ENCODE measurements around the gene GATB. TPM values are rescaled to one million over a fixed set of nuclear protein-coding genes. Genes with fewer than 3 reads are reported as not detected.

The GATB gene
- total RNA-seq, 4 donors from 2014 or later: 18.7 to 34.0 (median 27.6) TPM

GRCh38 chr4:151656058-151656457, 104.7 kb downstream of the GATB start:
- DNase-seq: no peak

GRCh38 chr4:151653548-151653918, 107.3 kb downstream of the GATB start:
- Histone ChIP-seq H3K4me1 (peaks cover 30 to 41% of the 10 kb centered on the region in 2 donors), H3K9me3 (no peaks in the 10 kb centered on the region), H3K27ac (peak overlapping the region; percentile 81 to 86 (median 85)), H3K4me3 (peak overlapping the region in 1 of 4 donors; percentile 9), H3K27me3 (no peaks in the 10 kb centered on the region), H3K36me3 (peaks cover 0 to 7% of the 10 kb centered on the region in 2 donors)
- in situ Hi-C loops (cut with MboI; ENCODE audit: low sequenced_read_pairs in 4 of 4): loop anchor here in 2 of 4 donors (25.0 kb wide), 2 partner anchors 241 to 734 kb away; partner anchors contain the start of gene FHIP1A (in 1 of the 2)
- intact Hi-C loops (cut with DNase I; ENCODE audit: low total_unique reads): loop anchor here (5.0 kb wide), 1 partner anchor 291 kb away; no protein-coding TSS in a partner anchor
- TF ChIP-seq CTCF (IDR thresholded peaks at IDR 0.05 in 4 of 5, conservative IDR thresholded peaks at IDR 0.05 in 1 of 5) (no peak), POLR2A (IDR thresholded peaks at IDR 0.05) (no peak)
- DNase-seq (no peak), ATAC-seq (peak; percentile 11 to 15)

More at GRCh38 chr4:151656058-151656457, 104.7 kb downstream of the GATB start:
- in situ Hi-C loops (cut with MboI; ENCODE audit: low sequenced_read_pairs in 4 of 4): loop anchor here in 2 of 4 donors (25.0 kb wide), 2 partner anchors 244 to 731 kb away; partner anchors contain the start of gene FHIP1A (in 1 of the 2)
- Histone ChIP-seq H3K9me3 (no peaks in the 10 kb centered on the region), H3K27ac (no peak overlapping the region), H3K36me3 (peaks cover 0 to 7% of the 10 kb centered on the region in 2 donors), H3K27me3 (no peaks in the 10 kb centered on the region), H3K4me3 (no peak overlapping the region), H3K4me1 (peaks cover 54 to 66% of the 10 kb centered on the region in 2 donors)
- ATAC-seq: no peak
- intact Hi-C loops (cut with DNase I; ENCODE audit: low total_unique reads): no loop called here
- TF ChIP-seq POLR2A (IDR thresholded peaks at IDR 0.05) (no peak), CTCF (IDR thresholded peaks at IDR 0.05 in 4 of 5, conservative IDR thresholded peaks at IDR 0.05 in 1 of 5) (no peak)

- Histone ChIP-seq H3K9me3 (no peaks in the 10 kb centered on the region), H3K36me3 (peaks cover 0 to 7% of the 10 kb centered on the region in 2 donors), H3K4me3 (no peak overlapping the region), H3K27me3 (no peaks in the 10 kb centered on the region), H3K4me1 (peaks cover 26 to 37% of the 10 kb centered on the region in 2 donors), H3K27ac (peak overlapping the region; percentile 81 to 86 (median 85))
- DNase-seq: peak; percentile 63 to 64
- intact Hi-C loops (cut with DNase I; ENCODE audit: low total_unique reads): loop anchor here (5.0 kb wide), 1 partner anchor 291 kb away; no protein-coding TSS in a partner anchor
- peak; percentile 89 to 90 for ATAC-seq
- in situ Hi-C loops (cut with MboI; ENCODE audit: low sequenced_read_pairs in 4 of 4): loop anchor here in 2 of 4 donors (25.0 kb wide), 2 partner anchors 241 to 734 kb away; partner anchors contain the start of gene FHIP1A (in 1 of the 2)
- peak in 1 of 5 experiments; percentile 30 for TF ChIP-seq CTCF (IDR thresholded peaks at IDR 0.05 in 4 of 5, conservative IDR thresholded peaks at IDR 0.05 in 1 of 5)
- no peak for TF ChIP-seq POLR2A (IDR thresholded peaks at IDR 0.05)
Observed at GRCh38 chr4:151652841-151653547, 107.8 kb downstream of the GATB start.

- Histone ChIP-seq H3K27ac (peak overlapping the region; percentile 81 to 86 (median 85)), H3K9me3 (no peaks in the 10 kb centered on the region), H3K27me3 (no peaks in the 10 kb centered on the region), H3K4me3 (no peak overlapping the region), H3K4me1 (peaks cover 26 to 37% of the 10 kb centered on the region in 2 donors), H3K36me3 (peaks cover 0 to under 1% of the 10 kb centered on the region in 2 donors)
- intact Hi-C loops (cut with DNase I; ENCODE audit: low total_unique reads): loop anchor here (5.0 kb wide), 1 partner anchor 289 kb away; no protein-coding TSS in a partner anchor
- ATAC-seq (no peak), DNase-seq (no peak)
- in situ Hi-C loops (cut with MboI; ENCODE audit: low sequenced_read_pairs in 4 of 4): loop anchor here in 2 of 4 donors (25.0 kb wide), 2 partner anchors 239 to 736 kb away; partner anchors contain the start of gene FHIP1A (in 1 of the 2)
- TF ChIP-seq CTCF (IDR thresholded peaks at IDR 0.05 in 4 of 5, conservative IDR thresholded peaks at IDR 0.05 in 1 of 5) (no peak), POLR2A (IDR thresholded peaks at IDR 0.05) (no peak)
Observed at GRCh38 chr4:151651496-151651895, 109.3 kb downstream of the GATB start.

All from gastrocnemius medialis (tissue), 4 donors.